ENCODE data around the gene CACNA2D1.

The CACNA2D1 gene

DNA sequence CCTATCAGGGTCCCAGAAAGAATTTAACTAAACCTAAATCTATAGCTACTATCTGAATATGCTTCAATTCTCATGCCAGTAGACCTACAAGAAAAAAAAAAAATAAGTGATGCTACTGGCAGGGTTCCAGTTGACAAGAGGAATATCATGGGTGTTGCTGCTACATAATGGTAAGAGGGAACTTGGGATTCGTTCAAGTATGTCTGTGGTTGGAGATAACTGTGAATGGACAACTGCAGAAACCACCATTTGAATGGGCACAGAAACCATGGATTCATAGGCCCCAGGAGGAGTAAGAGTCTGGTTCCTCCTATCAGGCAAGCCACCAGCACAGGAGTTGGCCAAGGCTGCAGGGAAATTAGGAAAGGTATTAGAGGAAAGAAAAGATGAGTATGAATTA, 386.1 kb downstream of the CACNA2D1 start:
- TF ChIP-seq, protein P1, sequence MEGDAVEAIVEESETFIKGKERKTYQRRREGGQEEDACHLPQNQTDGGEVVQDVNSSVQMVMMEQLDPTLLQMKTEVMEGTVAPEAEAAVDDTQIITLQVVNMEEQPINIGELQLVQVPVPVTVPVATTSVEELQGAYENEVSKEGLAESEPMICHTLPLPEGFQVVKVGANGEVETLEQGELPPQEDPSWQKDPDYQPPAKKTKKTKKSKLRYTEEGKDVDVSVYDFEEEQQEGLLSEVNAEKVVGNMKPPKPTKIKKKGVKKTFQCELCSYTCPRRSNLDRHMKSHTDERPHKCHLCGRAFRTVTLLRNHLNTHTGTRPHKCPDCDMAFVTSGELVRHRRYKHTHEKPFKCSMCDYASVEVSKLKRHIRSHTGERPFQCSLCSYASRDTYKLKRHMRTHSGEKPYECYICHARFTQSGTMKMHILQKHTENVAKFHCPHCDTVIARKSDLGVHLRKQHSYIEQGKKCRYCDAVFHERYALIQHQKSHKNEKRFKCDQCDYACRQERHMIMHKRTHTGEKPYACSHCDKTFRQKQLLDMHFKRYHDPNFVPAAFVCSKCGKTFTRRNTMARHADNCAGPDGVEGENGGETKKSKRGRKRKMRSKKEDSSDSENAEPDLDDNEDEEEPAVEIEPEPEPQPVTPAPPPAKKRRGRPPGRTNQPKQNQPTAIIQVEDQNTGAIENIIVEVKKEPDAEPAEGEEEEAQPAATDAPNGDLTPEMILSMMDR (IDR thresholded peaks at IDR 0.05; ENCODE audit: borderline replicate concordance, control extremely low read depth, extremely low read depth, insufficient read depth, missing control alignments): no peak
- in situ Hi-C loops (cut with MboI; ENCODE audit: low sequenced_read_pairs, unreplicated experiment): no loop called here

DNA sequence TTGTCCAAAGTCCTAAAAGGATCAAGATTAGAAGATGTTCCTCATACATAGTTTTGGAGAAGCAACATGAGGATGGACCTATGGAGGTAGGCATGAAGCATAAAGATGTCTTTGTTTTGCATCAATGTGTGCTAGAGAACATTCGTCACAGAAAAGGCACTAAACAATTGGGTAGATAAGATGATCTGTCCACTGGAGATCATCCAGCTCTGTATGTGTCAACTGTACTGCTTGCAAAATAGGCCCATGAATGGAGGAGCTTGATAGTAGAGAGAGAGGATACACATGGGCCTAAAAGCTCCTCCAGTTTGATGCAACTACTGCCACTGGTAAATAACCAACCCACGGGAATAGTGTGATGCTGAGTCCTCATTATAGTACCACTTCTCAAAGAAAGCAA, 387.3 kb downstream of the CACNA2D1 start:
- in situ Hi-C loops (cut with MboI; ENCODE audit: low sequenced_read_pairs, unreplicated experiment): no loop called here
- TF ChIP-seq, protein P1 (IDR thresholded peaks at IDR 0.05; ENCODE audit: borderline replicate concordance, control extremely low read depth, extremely low read depth, insufficient read depth, missing control alignments): no peak
- no peak for DNase-seq (ENCODE audit: low spot score)

More for the DNA sequence above, 386.1 kb downstream of the CACNA2D1 start:
- DNase-seq (ENCODE audit: low spot score): no peak

DNA sequence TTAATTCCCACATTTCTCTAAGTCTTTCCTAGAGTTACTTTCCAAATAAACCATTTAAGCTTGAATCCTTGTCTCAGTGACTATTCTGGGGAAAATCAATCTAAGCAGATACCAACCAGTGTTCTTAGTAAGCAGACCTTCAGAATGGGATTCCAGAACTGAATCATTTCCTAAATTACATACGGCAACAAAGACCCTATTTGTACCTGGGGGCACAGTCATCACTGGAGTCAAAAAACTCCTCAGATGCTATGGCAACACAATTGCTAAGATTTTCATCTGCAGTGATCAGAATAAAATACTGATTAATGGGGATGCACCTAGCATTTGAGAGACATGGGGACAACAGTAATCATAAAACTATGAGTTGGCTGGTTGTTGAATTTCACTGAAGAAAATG, 389.0 kb downstream of the CACNA2D1 start:
- DNase-seq (ENCODE audit: low spot score): no peak
- TF ChIP-seq, protein P1 (IDR thresholded peaks at IDR 0.05; ENCODE audit: borderline replicate concordance, control extremely low read depth, extremely low read depth, insufficient read depth, missing control alignments): no peak
- in situ Hi-C loops (cut with MboI; ENCODE audit: low sequenced_read_pairs, unreplicated experiment): no loop called here

DNA sequence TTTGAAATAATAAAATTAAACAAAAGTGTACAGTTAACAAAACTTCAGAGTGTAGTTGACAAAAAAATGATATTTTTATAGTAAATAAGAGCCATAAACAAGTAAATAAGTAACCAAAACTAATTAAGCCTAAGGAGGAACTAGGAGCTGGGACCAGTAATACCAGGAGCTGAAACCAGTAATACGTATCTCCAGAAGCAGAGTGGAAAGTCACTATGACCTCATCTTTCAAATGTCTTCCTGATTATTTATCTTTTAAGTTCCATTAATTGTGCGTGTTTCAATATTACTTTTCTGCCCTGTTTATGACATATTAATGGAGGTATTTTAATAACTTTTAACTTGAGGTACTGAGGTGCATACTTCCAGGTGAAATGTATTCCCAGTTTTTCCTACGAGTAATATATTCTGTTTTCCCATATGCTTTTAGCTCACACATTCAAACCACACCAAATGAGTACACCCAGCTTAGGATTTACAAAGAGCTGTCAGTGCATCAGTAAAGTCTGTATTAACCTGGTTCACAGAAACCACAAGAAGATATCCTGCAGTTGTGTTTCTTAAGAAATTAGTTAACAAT, 390.0 kb downstream of the CACNA2D1 start:
- DNase-seq (ENCODE audit: low spot score): no peak
- TF ChIP-seq, protein P1 (IDR thresholded peaks at IDR 0.05; ENCODE audit: borderline replicate concordance, control extremely low read depth, extremely low read depth, insufficient read depth, missing control alignments): no peak
- in situ Hi-C loops (cut with MboI; ENCODE audit: low sequenced_read_pairs, unreplicated experiment): no loop called here

DNA sequence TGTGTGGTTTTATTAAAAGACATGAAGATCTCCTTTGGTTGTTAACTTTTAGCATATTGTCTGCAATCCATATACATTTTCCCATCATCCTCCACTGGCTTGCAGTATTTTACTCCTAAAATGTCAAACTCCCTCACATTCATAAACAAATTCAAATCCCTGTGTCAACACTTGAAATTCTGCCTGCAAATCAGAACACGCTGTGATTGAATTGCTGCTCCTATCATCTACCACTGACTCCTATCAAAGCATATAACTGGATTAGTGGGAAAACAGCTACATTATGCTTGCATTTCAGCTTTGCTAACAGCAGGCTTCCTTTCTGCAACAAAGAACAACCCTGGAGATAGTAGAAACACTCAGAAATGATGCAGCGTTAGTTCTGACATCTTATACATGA, 392.0 kb downstream of the CACNA2D1 start:
- in situ Hi-C loops (cut with MboI; ENCODE audit: low sequenced_read_pairs, unreplicated experiment): no loop called here
- TF ChIP-seq, protein P1 (IDR thresholded peaks at IDR 0.05; ENCODE audit: borderline replicate concordance, control extremely low read depth, extremely low read depth, insufficient read depth, missing control alignments): no peak
- DNase-seq (ENCODE audit: low spot score): no peak

DNA sequence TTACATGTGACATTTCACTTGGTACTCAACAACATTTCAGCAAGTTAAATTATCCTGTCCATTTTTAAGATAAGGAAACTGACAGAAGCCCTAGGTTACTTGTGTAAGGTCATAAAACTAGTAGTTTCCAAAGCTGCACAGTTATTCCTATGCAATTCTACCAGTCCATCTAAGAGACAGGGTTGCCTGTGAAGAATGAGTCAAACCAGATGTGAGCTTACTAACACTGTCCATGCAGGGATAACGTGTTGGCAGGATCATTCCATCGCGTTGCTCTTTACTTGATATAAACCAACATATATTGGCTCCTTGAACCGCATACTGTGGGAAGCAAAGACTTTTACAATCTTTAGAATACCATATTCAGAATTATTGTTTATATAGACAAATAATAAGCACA, 392.8 kb downstream of the CACNA2D1 start:
- in situ Hi-C loops (cut with MboI; ENCODE audit: low sequenced_read_pairs, unreplicated experiment): no loop called here
- no peak for DNase-seq (ENCODE audit: low spot score)
- TF ChIP-seq, protein P1 (IDR thresholded peaks at IDR 0.05; ENCODE audit: borderline replicate concordance, control extremely low read depth, extremely low read depth, insufficient read depth, missing control alignments): no peak

Measured in GM13976 (cell line).